HepG2 (cell line): ENCODE measurements around the gene MTX1. TPM values are rescaled to one million over a fixed set of nuclear protein-coding genes. Genes with fewer than 3 reads are reported as not detected.

Source experiments
- ATAC-seq: fragments of 200-7000 bp; cut with Tn5 transposase; 3 replicates; pipeline ENCODE4 v1.9.1; 2020; ENCODE audit warnings: mild to moderate bottlenecking, moderate library complexity
- BruUV-seq: library from RNA; stranded (reverse); fragments of 400-500 nt; replicated peaks from 2 replicates; lab custom pipeline; 2021; lab: Mats Ljungman, UMichigan
- CTCF ChIA-PET: fragments of 300-600 bp; formaldehyde crosslinking; extraction: SDS; loops from one replicate; lab custom pipeline; 2021; ENCODE audit warnings: low total read pairs, inconsistent platforms, low intra/inter-chr PET ratio; lab: Yijun Ruan, JAX
- POLR2A ChIA-PET: fragments of 350-600 bp; sonication (Branson Sonifier 250); formaldehyde crosslinking; loops from one replicate; lab custom pipeline; 2020; ENCODE audit warnings: antibody characterized with exemption, inconsistent platforms; lab: Yijun Ruan, JAX
- DNase-seq: peaks from one replicate; pipeline ENCODE4 v3.0.0-alpha.2; 2015; ENCODE audit warnings: low spot score
- FAIRE-seq: peaks from 3 replicates; lab custom pipeline; 2011; peaks lifted over from hg19 to GRCh38; lab: Jason Lieb, UNC
- H2AFZ ChIP-seq: one replicate; pipeline ENCODE4 v1.6.1; 2011; ENCODE audit warnings: low read length, inconsistent platforms
- H3K27ac ChIP-seq: fragments of 300-600 bp; 3 replicates; pipeline ENCODE4 v1.8.0; 2011; ENCODE audit warnings: mixed run types, mild to moderate bottlenecking, mixed read lengths, low read length, inconsistent platforms; ENCODE audit not compliant: insufficient read depth; ENCODE audit errors: extremely low read length
- H3K27me3 ChIP-seq, 2 experiments: fragments of 200-600 bp in 1 of 2; 2 replicates in 1 of 2; 3 replicates in 1 of 2; pipeline versions ENCODE4 v1.6.0 to v1.8.0; 2011; ENCODE audit warnings: low read length in 2 of 2, mild to moderate bottlenecking in 2 of 2, moderate library complexity in 2 of 2, inconsistent platforms in 1 of 2; ENCODE audit not compliant: insufficient read depth in 2 of 2, control insufficient read depth in 1 of 2
- H3K36me3 ChIP-seq, 2 experiments: fragments of 200-600 bp in 1 of 2; replicated peaks in 1 of 2; 2 replicates in 1 of 2; 3 replicates in 1 of 2; pipeline versions ENCODE4 v1.5.1 to v1.8.0; 2011; ENCODE audit warnings: low read length in 2 of 2, inconsistent platforms in 1 of 2; ENCODE audit not compliant: insufficient read depth in 2 of 2, control insufficient read depth in 1 of 2
- H3K4me1 ChIP-seq: 2 replicates; pipeline ENCODE4 v1.5.1; 2012; ENCODE audit warnings: low read length, inconsistent platforms; ENCODE audit not compliant: insufficient read depth
- H3K4me2 ChIP-seq: 2 replicates; pipeline ENCODE4 v1.6.0; 2011; ENCODE audit warnings: low read depth, low read length, inconsistent platforms
- H3K4me3 ChIP-seq, 3 experiments: fragments of 200-600 bp in 1 of 3; sonication (generic), shearing (Covaris generic) in 1 of 3; replicated peaks in 1 of 3; 2 replicates each; pipeline ENCODE4 v1.5.1; 2011 to 2016; ENCODE audit warnings: low read length in 3 of 3, inconsistent platforms in 2 of 3, low read depth in 2 of 3, mild to moderate bottlenecking in 2 of 3, control low read depth in 1 of 3, mixed read lengths in 1 of 3; ENCODE audit not compliant: insufficient read depth in 1 of 3
- H3K79me2 ChIP-seq: one replicate; pipeline ENCODE4 v1.6.1; 2011; ENCODE audit warnings: low read length, inconsistent platforms; ENCODE audit not compliant: insufficient read depth
- H3K9ac ChIP-seq: 2 replicates; pipeline ENCODE4 v1.6.0; 2011; ENCODE audit warnings: mild to moderate bottlenecking, low read depth, low read length, inconsistent platforms; ENCODE audit not compliant: insufficient read depth
- H3K9me3 ChIP-seq: 2 replicates; pipeline ENCODE4 v1.5.1; 2012; ENCODE audit warnings: mild to moderate bottlenecking, low read length
- H4K20me1 ChIP-seq: 2 replicates; pipeline ENCODE4 v1.6.0; 2011; ENCODE audit warnings: inconsistent platforms, mild to moderate bottlenecking, low read length, moderate library complexity; ENCODE audit not compliant: insufficient read depth
- AGO1 ChIP-seq: fragments of 200-400 bp; formaldehyde crosslinking; IDR thresholded peaks from 2 replicates; pipeline ENCODE4 v1.6.1; 2017; ENCODE audit warnings: mild to moderate bottlenecking, low read depth, low read length, moderate library complexity; ENCODE audit not compliant: poor library complexity, severe bottlenecking
- MXI1 ChIP-seq: IDR thresholded peaks from 3 replicates; pipeline ENCODE4 v1.6.1; 2012; ENCODE audit warnings: low read depth, low read length, inconsistent platforms, borderline replicate concordance
- NBN ChIP-seq: fragments of 450-650 bp; conservative IDR thresholded peaks from 2 replicates; pipeline ENCODE4 v1.6.1; 2017
- PAF1 ChIP-seq: IDR thresholded peaks from 2 replicates; pipeline ENCODE4 v1.6.1; 2016; ENCODE audit warnings: missing genetic modification reagents, missing compliant biosample characterization
- PHF20 ChIP-seq: sonication (generic); formaldehyde crosslinking; IDR thresholded peaks from 2 replicates; pipeline ENCODE4 v1.5.0; 2020; ENCODE audit warnings: mild to moderate bottlenecking, missing genetic modification reagents
- SOX13 ChIP-seq, 3 experiments: fragments of 450-650 bp in 1 of 3; sonication (generic) in 1 of 3; formaldehyde crosslinking in 1 of 3; IDR thresholded peaks in 2 of 3; conservative IDR thresholded peaks in 1 of 3; 2 replicates each; pipeline versions ENCODE4 v1.5.0 to v1.6.1; 2016 to 2020; ENCODE audit warnings: antibody characterized with exemption in 1 of 3, mild to moderate bottlenecking in 1 of 3, missing compliant biosample characterization in 1 of 3, missing genetic modification reagents in 1 of 3, moderate library complexity in 1 of 3
- SP4 ChIP-seq: sonication (generic); formaldehyde crosslinking; IDR thresholded peaks from 2 replicates; pipeline ENCODE4 v1.8.1; 2023; ENCODE audit warnings: mild to moderate bottlenecking, missing genetic modification reagents
- ZBTB20 ChIP-seq: sonication (generic); formaldehyde crosslinking; IDR thresholded peaks from 2 replicates; pipeline ENCODE4 v1.8.1; 2023; ENCODE audit warnings: missing genetic modification reagents, low read depth, mild to moderate bottlenecking, borderline replicate concordance
- WGBS: methylation state at CpG from one replicate; pipeline ENCODE4 v1.1.6; 2017; ENCODE audit warnings: low lambda C conversion rate; 5-methylcytosine and 5-hydroxymethylcytosine counted together
- in situ Hi-C: cut with HindIII; loops from 2 replicates; pipeline ENCODE4 v1.10.0; 2017; ENCODE audit warnings: low pct_unique_long_range_greater_than_20kb; ENCODE audit not compliant: extremely low pct_ligation_motif_present
- intact Hi-C: fragments of 100-400 bp; cut with micrococcal nuclease; formaldehyde crosslinking; loops from one replicate; pipeline ENCODE4 v1.10.0; 2022; ENCODE audit not compliant: unreplicated experiment
- polyA plus RNA-seq, 8 experiments: library from polyadenylated mRNA; depleted of rRNA in 3 of 8; stranded (reverse) in 7 of 8; unstranded in 1 of 8; fragments of >200 nt; fragmentation: Illumina TruSeq in 4 of 8; extraction: Trizol in 4 of 8; gene quantifications; 2 replicates each; pipeline versions ENCODE4 v1.2.1 to v1.2.3, GENCODE V29; 2011 to 2016; ENCODE audit warnings: low read depth in 4 of 8, missing spikeins in 1 of 8, mixed read lengths in 1 of 8; ENCODE audit not compliant: insufficient read depth in 1 of 8
- total RNA-seq, 5 experiments: library from RNA; depleted of rRNA; stranded (reverse); fragments of >200 nt; fragmentation: Illumina TruSeq; extraction: Trizol; gene quantifications; 2 replicates each; pipeline ENCODE4 v1.2.3, GENCODE V29; 2016; ENCODE audit warnings: low read depth in 1 of 5
- TF ChIP-seq, protein P1 (sequence below), 2 experiments: sonication (generic) in 1 of 2; formaldehyde crosslinking in 1 of 2; IDR thresholded peaks; 2 replicates each; pipeline versions ENCODE4 v1.4.0 to v1.6.1; 2016 to 2020; ENCODE audit warnings: borderline replicate concordance in 1 of 2, low read depth in 1 of 2, mild to moderate bottlenecking in 1 of 2, missing genetic modification reagents in 1 of 2
- TF ChIP-seq, protein P2 (sequence below): sonication (generic); formaldehyde crosslinking; IDR thresholded peaks from 2 replicates; pipeline ENCODE4 v1.8.1; 2023; ENCODE audit warnings: missing genetic modification reagents, inconsistent platforms, borderline replicate concordance
- TF ChIP-seq, protein P3 (sequence below): sonication (generic); formaldehyde crosslinking; IDR thresholded peaks from 2 replicates; pipeline ENCODE4 v1.4.0; 2020; ENCODE audit warnings: missing genetic modification reagents, mild to moderate bottlenecking, borderline replicate concordance
- TF ChIP-seq, protein P4 (sequence below): sonication (generic); formaldehyde crosslinking; IDR thresholded peaks from 2 replicates; pipeline ENCODE4 v1.5.0; 2020; ENCODE audit warnings: missing genetic modification reagents, mild to moderate bottlenecking, borderline replicate concordance

Gene MTX1
- total and polyA plus RNA-seq, 2 of the 13 experiments (the other 11 are each of a cell fraction or from before 2014, with no cell fraction given), result 64.5 to 72.6 TPM

DNA sequence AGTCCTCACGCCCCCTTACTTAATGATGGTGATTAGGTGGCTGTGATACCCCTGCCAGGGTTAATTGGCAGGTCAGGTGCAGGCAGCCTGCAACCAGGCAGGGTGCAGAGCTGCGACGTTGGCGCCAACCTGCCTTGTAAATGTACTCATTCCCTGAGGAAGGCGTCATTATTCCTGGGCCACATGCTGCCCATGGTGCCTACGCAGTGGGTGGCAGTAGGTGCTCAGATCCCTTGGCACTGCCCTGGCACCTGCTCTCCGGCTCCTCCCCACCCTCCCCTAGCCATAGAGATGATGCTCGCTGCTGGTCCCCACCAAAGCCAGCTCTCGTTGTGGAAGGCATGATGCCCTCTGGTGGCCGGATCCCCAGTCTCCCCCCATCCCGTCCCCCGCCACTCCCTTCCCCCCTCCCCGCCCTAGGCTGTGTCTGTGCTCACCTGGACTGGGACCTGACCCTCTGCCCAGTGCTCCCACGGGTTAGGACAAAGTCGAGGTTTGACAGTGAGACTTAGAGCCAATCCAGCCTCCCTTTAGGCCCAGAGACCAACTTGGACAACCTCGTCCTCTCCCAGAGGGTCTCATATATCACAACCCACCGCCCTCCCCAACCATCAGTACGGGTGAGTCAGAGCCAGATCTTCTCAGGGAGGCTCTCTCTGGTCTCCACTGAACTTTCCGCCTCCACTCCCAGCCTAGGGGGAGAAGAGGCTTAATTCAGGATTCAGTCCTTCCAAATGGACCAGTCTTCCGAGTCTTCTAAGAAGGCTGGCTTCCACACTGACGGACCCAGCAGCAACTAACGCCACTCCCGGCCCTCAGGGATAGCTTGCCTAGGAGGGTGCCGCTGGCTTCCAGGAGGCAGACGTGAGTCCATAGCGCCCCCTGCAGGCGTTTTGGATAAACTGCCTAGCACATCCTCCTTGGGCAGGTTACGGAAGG, 41.1 kb upstream of the MTX1 start:
- Histone ChIP-seq H3K9me3 (no peaks in the 10 kb centered on the region), H3K27me3 (0 out of 5 replicates have a peak, but pooled peaks cover 0 to 8% of the 10 kb centered on the region in 2 experiments), H4K20me1 (no peaks in the 10 kb centered on the region), H3K4me2 (peak overlapping the region; percentile 100), H3K4me3 (peak overlapping the region; percentile 37 to 75 (median 48); a peak in 5 of 6 replicates), H3K36me3 (peaks cover 0 to 12% of the 10 kb centered on the region in 2 experiments; a peak in 2 of 5 replicates), H2AFZ (peak overlapping the region; percentile 84), H3K79me2 (peaks cover 7% of the 10 kb centered on the region), H3K4me1 (peaks cover 36% of the 10 kb centered on the region), H3K9ac (0 out of 2 replicates have a peak overlapping the region, but pooled peaks have one; percentile 2), H3K27ac (no peak overlapping the region)
- peak; percentile 87 for ATAC-seq
- POLR2A ChIA-PET, result interaction anchor here (0.7 to 5.9 kb wide), 7 partner anchors 32 to 83 kb away, joined by 3 to 56 read pairs (median 5); partner anchors contain the start of genes EFNA1 and SLC50A1
- intact Hi-C loops, result loop anchor here (1.0 to 2.0 kb wide), 2 partner anchors 41 to 73 kb away; partner anchors contain the start of gene EFNA1
- CTCF ChIA-PET, result interaction anchor here (0.6 to 5.3 kb wide), 11 partner anchors 23 to 106 kb away, joined by 3 to 165 read pairs (median 4); partner anchors contain the start of genes EFNA1 and SLC50A1
- peak; percentile 82 for DNase-seq
- in situ Hi-C loops, result loop anchor here (5.0 kb wide), 1 partner anchor 75 kb away; no protein-coding TSS in a partner anchor
- no TSS peak for BruUV-seq
- FAIRE-seq, result peak; percentile 91
- WGBS, result 13% methylated on average over 20 of the region's 28 CpGs
- TF ChIP-seq, protein P1, sequence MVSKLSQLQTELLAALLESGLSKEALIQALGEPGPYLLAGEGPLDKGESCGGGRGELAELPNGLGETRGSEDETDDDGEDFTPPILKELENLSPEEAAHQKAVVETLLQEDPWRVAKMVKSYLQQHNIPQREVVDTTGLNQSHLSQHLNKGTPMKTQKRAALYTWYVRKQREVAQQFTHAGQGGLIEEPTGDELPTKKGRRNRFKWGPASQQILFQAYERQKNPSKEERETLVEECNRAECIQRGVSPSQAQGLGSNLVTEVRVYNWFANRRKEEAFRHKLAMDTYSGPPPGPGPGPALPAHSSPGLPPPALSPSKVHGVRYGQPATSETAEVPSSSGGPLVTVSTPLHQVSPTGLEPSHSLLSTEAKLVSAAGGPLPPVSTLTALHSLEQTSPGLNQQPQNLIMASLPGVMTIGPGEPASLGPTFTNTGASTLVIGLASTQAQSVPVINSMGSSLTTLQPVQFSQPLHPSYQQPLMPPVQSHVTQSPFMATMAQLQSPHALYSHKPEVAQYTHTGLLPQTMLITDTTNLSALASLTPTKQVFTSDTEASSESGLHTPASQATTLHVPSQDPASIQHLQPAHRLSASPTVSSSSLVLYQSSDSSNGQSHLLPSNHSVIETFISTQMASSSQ (IDR thresholded peaks at IDR 0.05; ENCODE audit: low read depth), result no peak
- TF ChIP-seq, protein P1 (CRISPR knock-in tag; IDR thresholded peaks at IDR 0.05; ENCODE audit: borderline replicate concordance), result no peak
- TF ChIP-seq AGO1 (no peak), SOX13 (IDR thresholded peaks at IDR 0.05) (no peak), SOX13 (CRISPR knock-in tag; conservative IDR thresholded peaks at IDR 0.05 in 1 of 2, IDR thresholded peaks at IDR 0.05 in 1 of 2) (no peak), ZBTB20 (no peak), PHF20 (no peak), PAF1 (CRISPR knock-in tag) (no peak), NBN (no peak), SP4 (CRISPR knock-in tag) (no peak), MXI1 (peak; percentile 26; the same call in 1 of the 3 replicates)
- TF ChIP-seq, protein P2, sequence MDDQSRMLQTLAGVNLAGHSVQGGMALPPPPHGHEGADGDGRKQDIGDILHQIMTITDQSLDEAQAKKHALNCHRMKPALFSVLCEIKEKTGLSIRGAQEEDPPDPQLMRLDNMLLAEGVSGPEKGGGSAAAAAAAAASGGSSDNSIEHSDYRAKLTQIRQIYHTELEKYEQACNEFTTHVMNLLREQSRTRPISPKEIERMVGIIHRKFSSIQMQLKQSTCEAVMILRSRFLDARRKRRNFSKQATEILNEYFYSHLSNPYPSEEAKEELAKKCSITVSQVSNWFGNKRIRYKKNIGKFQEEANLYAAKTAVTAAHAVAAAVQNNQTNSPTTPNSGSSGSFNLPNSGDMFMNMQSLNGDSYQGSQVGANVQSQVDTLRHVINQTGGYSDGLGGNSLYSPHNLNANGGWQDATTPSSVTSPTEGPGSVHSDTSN (CRISPR knock-in tag), result no peak
- TF ChIP-seq, protein P3, sequence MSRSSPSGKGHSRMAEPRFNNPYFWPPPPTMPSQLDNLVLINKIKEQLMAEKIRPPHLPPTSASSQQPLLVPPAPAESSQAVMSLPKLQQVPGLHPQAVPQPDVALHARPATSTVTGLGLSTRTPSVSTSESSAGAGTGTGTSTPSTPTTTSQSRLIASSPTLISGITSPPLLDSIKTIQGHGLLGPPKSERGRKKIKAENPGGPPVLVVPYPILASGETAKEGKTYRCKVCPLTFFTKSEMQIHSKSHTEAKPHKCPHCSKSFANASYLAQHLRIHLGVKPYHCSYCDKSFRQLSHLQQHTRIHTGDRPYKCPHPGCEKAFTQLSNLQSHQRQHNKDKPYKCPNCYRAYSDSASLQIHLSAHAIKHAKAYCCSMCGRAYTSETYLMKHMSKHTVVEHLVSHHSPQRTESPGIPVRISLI (CRISPR knock-in tag), result peak; percentile 6; the same call in 1 of the 2 replicates
- TF ChIP-seq, protein P4, sequence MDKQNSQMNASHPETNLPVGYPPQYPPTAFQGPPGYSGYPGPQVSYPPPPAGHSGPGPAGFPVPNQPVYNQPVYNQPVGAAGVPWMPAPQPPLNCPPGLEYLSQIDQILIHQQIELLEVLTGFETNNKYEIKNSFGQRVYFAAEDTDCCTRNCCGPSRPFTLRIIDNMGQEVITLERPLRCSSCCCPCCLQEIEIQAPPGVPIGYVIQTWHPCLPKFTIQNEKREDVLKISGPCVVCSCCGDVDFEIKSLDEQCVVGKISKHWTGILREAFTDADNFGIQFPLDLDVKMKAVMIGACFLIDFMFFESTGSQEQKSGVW, result no peak
